DMS 273 treated with DMSO at 0.1 percent for 48 hours (cell line): ENCODE measurements around the gene TBC1D3L.
"Not testable (repeated sequence)": the region's sequence is repeated elsewhere in the genome, so short reads cannot be mapped to it uniquely, and the experiment has no call there.

Source experiments
- DNase-seq: peaks from one replicate; lab custom pipeline; 2025; lab: John Stamatoyannopoulos, UW

The TBC1D3L gene

GRCh38 chr17:37988960-37989359 is at the start of gene TBC1D3L:
TBC1D3L (minus strand) TSS chr17:37989060; CDS start chr17:37987520, 1,540 bp downstream.
- not testable (repeated sequence) for DNase-seq

DNA sequence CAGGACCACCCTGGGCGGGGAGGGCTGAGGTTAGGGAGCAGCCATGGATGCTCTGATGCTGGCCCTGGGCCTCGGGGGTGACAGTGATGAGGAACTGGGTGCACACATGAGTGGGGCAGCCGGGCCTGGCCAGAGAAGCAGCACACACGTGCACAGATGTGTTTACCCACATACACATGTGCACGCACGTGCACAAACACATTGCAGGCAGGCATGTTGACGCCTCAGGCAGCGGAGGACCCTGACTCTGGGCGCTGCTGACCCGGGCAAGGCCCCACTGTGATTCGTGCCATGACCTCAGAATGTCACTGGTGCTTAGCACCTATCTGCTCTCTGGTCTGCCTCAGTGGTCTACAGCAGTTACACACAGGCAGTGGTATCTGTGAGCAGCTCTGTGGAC is 14.8 kb upstream of the TBC1D3L start, which contains the start of gene TBC1D3D:
Gene TBC1D3D (plus strand): TSS at position 301 of the 400 bp plus-strand sequence. CDS start 1,585 bp downstream, outside the sequence.
- DNase-seq, result not testable (repeated sequence)
